NOMO-1 treated with dmso at 0.1 percent for 144 hours (cell line): ENCODE measurements around the gene HAND1.

Experiments
- DNase-seq: peaks from one replicate; lab custom pipeline; 2025; ENCODE audit not compliant: unreplicated experiment; lab: John Stamatoyannopoulos, UW

HAND1 gene

DNA sequence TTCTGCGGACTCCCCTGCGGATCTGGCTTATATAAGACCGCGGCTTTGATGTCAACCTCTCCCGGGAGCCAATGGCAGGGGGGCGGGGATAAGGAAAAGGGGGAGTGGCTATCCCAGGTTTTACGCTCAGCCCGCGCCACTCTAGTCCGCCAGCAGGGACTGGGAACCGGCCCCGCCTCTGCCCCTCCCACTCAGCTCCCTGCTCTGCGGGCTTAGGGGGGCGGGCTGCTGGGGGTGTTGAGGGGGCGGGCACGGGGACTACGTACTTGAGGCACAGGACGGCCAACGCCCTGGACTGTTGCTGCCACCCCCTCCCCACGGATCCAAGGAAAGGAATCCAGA, at the start of gene HAND1:
TSS of gene HAND1 (minus strand) at position 4 of the 342 bp plus-strand sequence. CDS start 219 bp downstream, outside the sequence.
- DNase-seq = no peak

- DNase-seq = no peak
Observed at GRCh38 chr5:154526231-154527226, 48.5 kb upstream of the HAND1 start.

DNA sequence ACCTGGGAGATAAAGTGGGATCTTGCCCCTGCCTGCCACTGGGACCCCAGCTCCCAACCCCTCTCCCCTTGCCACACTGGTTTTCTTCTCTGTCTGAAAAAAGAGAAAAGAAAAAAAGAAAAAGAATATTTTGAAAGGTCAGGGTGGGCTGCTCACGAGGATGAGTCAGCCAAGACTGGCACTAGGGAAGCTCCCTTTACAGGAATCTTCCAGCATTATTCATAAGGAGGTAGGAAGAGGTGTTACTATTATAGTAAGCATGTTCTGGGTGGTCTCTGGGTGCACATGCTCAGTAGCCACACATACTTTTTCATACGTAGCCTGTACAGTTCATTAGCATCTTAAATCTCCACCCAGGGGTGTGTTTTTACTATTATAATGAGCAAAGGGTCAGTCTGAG, 46.8 kb upstream of the HAND1 start:
- no peak for DNase-seq

DNA sequence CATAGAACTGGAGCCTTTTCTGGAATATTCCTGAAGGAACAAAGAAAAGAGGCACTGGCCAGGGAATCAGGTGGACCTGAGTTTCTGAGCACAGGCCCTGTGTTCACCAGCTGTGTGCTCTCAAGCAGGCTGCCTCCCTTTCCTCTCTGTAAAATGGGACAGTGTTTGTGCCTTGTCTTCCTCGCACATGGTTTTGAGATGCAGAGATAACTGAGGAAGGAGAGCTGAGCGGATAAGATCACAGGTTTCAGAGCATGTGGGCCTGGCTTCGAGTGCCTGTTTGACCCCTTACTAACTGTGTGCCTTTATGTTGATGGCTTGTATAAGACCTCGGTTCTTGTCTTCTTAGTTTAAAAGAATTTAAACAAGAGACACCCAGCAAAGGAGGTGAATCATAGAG, 46.2 kb upstream of the HAND1 start:
- DNase-seq = no peak

- no peak for DNase-seq
Observed at GRCh38 chr5:154523709-154524108, 45.7 kb upstream of the HAND1 start.

DNA sequence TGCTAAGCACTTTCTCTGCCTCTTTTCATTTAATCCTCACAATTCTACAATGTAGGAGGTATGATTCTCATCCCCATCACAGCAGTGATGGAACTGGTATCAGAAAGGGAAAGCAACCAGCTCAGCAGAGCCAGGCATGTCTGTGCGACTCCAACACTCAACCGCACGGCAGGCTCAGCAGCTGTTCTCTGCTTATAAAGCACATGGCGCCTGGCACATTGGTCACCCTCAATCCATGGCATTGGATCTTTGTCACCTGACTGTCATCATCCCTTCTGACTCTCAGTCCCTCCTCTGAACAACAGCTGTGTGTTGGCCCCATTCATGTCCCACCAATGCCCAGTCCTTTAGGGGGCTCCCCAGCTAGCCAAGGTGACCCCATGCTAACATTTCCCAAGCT, 45.1 kb upstream of the HAND1 start:
- no peak for DNase-seq

DNA sequence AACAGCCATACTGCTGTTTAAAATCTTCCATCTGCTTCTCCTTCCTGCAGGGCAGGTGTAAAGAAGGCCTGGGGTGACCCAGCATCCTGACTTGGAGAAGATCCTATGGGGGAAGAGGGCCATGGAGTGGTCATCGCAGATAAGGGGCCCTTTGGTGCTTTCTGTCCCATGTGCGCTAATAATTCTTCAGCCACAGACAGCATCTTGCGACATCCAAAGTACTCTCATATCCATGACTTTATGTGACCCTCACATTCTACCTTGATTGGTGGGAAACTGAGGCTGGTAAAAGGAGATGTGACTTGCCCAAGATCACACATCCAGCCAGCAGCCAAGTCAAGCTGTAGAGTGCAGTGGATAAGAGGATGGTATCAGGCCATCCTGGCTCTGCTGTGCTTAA, 44.3 kb upstream of the HAND1 start:
- DNase-seq = no peak

- DNase-seq = no peak
Observed at GRCh38 chr5:154521756-154522155, 43.7 kb upstream of the HAND1 start.

- no peak for DNase-seq
Observed at GRCh38 chr5:154520861-154521453, 42.9 kb upstream of the HAND1 start.

DNA sequence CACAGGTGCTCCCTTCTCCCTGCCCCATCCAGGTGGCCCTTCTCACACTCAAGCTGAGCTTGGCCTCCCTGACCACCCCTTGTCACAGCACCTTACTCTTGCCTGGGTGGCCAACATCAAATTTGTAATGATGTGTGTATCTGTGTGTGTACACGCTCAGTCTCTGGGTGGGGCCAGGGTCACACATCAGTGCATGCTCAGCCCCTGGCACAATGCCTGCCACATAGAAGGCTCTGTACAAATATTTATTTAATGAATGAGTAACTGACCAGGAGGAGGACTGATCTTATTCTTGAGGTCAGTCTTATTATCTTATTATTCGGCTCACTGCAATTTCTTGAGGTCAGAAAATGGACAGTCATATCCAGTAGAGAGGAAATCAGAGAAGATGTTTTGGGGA, 41.3 kb upstream of the HAND1 start:
- no peak for DNase-seq

DNA sequence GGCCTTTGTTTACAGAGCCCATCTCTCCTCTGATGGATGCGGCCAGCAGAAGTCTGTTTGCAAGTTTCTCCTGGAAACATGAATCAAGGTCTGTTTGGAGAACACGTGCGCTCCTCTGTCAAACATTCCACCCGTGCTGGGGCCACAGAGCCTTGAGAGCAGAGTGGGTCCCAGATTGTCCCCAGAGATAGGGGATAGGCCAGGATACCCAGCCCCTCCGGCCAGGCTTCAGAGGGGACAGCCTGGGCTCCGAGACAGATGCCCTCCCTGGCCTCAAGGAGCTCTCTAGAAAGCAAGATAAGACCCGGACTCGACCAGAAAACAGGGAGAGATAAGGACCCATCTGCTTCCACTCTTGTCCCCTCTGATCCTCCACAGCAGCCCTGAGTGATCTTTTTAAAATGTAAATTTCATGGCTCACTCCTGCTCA, 40.4 kb upstream of the HAND1 start:
- no peak for DNase-seq

GRCh38 chr5:154517810-154518437, 39.9 kb upstream of the HAND1 start:
- DNase-seq = no peak

DNA sequence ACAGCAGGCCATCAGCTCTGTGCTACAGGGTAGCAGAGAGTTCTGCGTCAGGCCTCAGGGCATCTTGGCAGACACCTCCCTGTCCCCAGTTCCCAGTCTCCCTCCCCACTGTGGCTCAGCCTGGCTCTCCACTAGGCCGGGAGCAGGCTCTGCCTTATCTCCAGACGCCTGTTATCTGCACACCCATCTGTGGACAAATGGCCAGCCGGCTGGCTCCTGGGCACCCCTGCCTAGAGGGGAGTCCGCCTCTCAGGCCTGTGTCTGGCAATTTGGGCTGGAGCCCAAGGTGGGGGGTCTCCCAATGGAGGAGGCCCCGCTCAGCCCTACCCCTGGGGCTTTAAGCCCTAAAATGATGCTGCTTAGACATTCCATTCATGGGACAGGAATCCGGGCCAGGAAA, 39.2 kb upstream of the HAND1 start:
- no peak for DNase-seq

DNA sequence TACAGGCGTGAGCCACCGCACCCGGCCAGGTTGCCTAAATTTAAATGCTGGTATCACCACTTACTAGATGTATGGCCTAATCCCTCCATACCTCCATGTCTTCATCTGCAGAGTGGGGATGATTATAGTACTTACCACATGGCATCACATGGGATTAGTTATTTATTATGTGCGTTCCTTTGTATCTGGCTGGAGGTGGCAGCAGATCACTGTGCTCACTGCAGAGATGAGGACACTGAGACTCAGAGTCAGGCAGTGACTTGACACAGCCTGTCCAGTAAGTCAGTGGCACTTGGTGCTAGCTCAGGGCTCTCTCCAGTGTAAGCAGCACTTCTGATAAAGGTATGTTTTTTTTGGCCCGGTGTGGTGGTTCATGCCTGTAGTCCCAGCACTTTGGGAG, 38.4 kb upstream of the HAND1 start:
- DNase-seq = no peak

DNA sequence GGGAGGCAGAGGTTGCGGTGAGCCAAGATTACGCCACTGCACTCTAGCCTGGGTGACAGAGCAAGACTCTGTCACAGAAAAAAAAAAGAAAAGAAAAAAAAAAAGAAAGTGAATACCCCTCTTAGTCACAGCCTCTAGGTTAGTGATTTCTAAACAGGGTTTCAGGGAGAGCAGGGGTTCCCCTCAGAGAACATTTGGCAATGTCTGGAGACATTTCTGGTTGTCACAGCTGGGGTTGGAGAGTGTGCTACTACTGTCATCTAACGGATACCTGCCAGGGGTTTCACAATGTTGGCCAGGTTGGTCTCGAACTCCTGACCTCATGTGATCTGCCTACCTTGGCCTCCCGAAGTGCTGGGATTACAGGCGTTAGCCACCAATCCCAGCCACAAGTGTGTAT, 37.5 kb upstream of the HAND1 start:
- peak; percentile 32 for DNase-seq

DNA sequence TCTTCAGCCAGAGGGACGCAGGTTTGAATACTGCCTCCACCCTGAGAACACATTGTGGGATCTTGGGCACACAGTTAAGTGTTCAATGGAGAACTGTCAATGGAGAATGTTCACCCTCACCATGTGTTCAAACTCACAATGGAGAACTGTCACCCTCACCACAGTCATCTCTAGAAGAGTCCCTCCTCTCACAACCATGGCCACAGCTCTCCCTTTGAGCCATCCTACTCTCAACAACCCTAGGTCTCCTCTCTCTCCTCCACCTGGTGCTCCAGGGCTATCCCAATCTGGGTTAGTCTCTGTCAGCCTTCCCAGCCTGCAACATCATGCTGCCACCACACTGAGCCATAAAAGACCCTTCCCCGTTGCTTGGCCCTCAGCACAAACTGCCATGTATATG, 36.3 kb upstream of the HAND1 start:
- no peak for DNase-seq

GRCh38 chr5:154513669-154514084, 35.6 kb upstream of the HAND1 start:
- DNase-seq = peak; percentile 56

GRCh38 chr5:154511984-154512383, 34.0 kb upstream of the HAND1 start:
- DNase-seq = no peak

DNA sequence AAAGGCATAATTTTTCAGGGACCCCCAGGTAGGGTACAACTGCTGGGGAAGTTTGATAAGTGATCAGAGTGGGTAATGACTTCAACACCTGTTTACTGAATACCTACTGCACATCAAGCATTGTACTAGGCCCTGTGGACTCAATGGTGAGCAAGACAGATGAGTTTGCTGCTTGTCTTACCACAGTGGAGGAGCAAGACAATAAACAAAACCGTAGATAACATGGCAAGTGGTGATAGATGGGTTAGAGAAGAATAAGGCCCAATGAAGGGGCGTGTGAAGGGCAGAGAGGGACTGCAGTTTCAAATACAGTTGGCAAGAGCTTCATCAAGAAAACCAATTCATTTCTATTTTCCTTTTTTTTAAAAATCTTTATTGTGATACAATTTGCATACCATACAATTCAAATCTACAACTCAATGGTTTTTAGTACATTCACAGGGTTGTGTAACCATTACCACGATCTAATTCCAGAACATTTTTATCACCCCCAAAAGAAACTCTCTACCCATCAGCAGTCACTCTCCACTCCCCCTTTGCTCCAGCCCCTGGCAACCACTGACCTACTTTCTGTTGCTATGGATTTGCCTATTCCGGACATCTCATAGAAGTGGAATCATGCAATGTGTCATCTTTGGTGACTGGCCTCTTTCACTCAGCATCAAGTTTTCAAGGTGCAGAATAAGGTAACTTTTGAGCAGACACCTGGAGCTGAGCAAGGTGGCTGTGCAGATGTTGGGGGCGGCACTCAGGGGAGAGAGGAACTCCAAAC, 31.9 kb upstream of the HAND1 start:
- no peak for DNase-seq

- no peak for DNase-seq
Observed at GRCh38 chr5:154508114-154508513, 30.1 kb upstream of the HAND1 start.

DNA sequence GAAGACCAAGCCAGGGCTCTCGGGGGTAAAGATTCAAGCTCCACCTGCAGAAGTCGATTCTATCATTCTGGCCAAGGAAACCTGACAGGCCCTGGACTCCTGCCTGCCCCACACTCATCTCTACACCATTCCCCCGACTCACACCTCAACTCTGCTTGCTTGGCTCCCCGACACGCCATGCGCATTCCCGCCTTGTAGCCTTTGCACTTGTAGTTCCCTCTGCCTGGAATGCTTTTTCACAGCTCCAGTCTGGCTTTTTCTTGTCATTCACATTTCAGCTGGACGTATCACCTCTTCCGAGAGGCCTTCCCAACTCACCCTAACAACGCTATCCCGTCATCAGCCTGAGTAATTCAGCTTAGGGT, 28.7 kb upstream of the HAND1 start:
- DNase-seq = no peak
